NK-92 treated with Interleukin-12 subunit alpha and Interleukin-12 subunit beta, amount 100 ng/mL, for 24 hours (cell line): ENCODE measurements around the gene SH3BP2.

ENCODE experiments used
- DNase-seq: peaks from one replicate; lab custom pipeline; 2025; lab: John Stamatoyannopoulos, UW

Gene SH3BP2

DNA sequence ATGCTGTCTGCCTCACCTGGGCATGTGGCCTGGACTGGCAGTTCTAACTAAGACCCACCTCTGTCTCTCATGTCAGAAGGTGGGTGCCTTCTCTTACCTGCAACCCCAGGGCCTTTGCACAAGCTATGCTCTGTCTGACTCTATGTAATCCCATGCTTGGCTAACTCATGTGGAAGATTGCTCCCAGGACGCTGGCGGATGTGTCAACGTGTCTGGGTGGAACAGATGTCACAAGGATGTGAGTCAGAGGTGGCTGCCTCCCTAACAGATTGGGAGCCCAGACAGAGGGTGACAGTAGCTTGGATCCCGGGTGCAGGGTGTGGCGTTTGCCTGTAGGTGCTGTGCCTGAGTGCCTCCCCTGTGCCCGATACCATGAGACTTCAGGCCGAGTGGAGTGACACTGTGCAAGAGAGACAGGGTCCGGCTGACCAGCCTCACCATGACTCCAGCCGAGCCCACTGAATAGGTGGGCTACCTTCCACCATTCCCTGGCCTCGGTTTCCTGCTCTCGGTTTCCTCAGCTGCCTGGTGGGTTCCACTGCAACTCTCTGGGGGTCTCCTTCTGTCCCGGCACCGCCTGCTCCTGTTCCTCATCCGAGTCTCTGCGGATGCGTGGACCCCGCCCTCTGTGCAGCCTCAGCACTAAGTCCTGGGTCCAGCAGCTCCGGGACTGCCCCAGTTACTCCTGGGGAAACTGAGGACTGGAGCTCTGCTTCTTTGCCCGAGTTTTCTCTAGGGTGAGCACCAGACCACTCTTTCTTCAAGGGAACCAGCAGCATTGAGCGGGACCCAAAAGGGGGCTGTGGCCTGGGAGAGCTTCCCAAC, 11.0 kb downstream of the SH3BP2 start:
- no peak for DNase-seq

DNA sequence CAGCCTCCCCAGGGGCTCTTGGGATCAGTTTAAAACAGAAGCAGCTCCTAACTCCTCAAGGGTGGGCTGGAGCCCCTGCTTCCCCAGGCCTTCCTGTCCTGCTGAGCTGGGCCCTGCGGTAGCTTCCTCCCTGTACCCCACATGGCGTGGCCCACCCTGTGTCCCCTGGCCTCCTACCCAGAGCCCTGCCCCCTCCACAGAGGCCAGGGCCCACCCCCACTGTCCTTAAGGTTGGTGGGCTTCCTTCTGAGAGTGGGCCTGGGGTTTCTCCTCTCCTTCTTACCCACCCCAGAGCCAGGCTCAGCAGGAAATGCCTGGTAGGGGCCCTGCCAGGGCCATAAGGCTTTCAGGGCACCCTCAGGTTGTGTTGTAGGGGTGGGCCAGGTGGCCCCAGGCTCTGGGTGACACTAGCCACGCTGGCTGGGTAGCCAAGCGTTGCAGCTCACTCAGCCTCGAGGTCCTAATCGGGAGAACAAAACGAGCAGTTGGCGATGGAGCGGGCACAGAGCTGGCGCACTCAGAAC, 11.6 kb downstream of the SH3BP2 start:
- no peak for DNase-seq

DNA sequence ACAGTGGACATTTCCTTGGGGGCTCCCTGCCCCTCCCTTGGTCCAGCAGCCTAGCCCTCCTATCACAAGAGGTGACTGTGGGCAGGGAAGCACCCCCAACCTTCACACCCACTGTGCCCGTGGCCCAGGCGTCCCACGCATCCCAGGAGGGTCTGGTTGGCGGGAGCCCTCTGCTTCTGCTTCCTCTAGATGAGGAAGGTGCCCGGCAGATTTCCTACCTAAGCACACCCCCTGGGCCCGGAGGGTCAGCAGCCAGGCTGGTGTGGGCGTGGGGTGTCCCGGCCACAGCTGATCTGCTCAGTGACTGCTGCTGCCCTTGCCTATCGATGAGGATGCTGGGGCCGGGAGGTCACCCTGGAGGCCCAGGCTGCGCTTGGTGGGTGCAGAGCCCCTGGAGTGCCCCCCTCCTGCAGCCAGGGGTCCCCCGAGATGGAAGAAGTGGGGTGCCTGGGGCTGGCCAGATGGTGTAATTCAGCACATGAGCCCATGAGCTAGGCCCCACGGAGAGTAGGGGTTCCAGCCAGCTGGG, 12.2 kb downstream of the SH3BP2 start:
- no peak for DNase-seq

DNA sequence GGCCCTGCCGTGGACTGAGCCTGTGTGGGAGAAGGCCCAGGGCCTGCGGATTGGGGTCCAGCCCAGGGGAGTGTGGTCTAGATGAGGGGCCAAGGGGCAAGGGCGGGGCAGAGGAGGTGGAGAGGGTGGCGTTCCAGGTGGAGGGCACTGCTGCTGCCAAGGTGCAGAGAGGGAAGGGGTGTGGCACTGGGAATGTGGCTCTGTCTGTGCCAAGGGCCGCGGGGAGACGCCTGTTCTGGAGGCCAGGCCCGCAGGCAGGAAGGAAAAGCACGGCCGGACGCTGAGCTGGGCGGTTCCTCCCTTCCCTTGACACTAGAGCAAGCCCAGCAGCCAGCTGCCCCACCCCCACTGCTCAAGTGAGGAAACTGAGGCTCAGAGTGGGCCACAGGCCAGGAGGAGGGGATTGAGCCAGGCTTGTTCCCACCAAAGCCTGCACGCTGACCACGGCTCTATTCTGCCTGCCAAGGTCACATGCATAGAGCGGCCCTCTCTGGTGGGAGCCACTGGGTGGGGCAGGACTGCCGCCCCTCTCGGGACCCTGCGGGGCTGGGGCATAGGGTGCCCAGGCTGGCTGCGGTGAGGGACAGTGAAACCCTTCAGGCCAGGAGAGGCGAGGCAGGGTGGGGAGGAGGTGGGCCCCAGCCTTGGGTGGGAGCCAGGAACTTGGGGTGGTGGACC, 13.0 kb downstream of the SH3BP2 start:
- no peak for DNase-seq

DNA sequence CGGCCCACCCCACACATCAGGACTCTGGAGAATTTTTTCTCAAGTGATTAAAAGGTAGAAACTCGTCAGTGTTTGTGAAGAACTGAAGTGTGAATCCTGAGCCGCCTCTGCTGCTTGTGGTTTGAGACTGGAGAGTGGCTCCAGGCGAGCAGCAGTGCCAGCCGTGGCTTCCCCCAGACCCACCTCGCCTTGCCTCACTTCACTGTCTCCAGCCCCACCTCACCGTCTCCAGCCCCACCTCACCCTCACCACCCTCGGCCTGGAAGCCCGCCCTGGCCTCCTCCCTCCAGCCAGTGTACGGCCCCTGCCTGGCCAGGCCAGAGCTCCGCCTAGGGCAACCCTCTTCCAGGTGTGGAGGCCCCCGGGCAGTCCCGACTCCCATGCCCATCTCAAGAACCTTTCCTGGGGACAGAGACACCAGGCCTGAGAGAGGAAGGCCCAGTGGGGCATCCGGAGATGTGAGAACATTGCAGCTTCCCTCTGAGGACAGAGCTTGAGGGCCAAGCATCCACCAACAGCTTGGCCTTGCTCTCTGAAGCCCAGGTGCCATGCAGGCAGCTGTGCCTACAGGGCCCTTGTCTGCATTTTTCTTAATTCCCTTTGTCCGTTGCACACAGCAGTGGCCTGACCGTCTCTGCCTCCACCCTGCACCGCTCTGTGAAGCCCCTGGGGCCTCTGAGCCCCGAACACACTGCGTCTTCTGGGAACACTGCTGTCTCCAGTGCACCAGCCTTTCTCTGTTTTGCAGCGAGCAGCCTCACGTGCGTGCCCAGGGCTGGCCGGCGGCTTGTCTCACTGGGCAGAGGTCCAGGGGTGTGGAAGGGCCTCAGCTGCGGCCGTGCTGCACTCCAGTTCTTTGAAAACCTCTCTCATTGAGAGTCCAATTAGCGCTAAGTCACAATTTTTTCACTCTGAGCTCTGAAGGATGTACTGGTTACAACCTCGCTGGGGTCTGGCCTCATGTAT, 13.8 kb downstream of the SH3BP2 start:
- DNase-seq, result no peak

DNA sequence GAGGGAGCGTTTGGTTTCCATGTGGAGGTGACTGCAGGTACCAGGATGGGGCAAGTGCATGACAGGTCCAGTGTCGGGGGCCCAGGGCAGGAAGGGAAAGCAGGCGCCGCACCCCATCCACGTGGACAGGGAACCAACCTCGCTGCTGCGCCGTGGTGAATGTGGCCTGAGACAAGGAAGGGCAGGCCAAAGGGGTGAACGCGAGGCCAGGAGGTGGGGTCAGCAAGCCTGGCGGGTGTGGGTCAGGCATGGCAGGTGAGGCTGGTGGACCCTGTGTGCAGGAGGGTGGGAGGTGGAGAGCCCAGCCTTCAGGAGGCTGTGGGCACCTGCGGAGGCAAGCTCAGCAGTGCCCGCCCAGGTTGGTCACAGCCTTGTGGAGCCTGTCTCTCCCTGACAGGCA, 14.7 kb downstream of the SH3BP2 start:
- DNase-seq, result no peak

DNA sequence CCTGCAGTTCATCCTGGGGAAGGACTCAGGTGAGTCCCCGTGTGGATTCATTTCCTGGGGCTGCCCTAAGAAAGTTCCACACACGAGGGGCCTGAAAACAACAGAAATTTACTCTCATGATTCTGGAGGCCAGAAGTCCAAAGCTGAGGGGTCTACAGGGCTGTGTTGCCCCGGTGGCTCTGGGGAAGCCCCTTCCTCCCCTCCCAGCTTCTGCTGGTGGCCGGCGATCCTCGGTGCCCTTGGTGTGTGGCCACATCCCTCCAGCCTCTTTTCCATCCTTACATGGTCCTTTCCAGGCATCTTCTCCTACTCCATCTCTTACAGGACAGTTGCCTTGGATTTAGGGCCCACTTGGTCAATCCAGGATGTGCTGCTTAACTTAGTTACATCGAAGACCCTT, 15.1 kb downstream of the SH3BP2 start:
- DNase-seq, result no peak

DNA sequence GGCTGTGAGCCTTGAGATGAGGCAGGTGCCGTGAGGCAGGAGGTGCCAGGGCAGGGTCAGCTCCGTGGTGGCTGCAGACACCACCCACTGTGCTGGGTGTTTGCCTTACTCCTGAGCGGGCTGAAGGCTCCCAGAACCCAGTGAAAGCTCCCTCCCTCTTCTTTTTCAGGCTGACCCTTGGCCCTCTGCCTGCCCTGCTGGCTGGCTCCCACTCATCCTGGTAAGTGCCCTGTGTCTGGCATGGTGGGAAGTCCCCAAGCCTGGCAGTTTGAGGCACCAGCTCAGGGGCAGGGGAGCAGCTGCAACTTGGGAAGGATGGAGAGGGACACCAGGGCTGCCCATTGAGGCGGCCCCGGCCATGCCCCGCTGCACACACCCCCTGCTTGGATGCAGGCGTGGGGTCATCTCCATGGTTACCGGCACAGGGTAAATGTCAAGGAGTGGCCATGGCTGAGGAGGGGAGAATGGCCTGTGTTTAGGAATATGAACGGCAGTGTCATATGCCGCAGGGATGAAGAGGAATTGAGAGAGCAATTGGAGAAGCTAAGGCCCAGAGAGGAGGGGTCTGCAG, 16.8 kb downstream of the SH3BP2 start:
- DNase-seq, result no peak

DNA sequence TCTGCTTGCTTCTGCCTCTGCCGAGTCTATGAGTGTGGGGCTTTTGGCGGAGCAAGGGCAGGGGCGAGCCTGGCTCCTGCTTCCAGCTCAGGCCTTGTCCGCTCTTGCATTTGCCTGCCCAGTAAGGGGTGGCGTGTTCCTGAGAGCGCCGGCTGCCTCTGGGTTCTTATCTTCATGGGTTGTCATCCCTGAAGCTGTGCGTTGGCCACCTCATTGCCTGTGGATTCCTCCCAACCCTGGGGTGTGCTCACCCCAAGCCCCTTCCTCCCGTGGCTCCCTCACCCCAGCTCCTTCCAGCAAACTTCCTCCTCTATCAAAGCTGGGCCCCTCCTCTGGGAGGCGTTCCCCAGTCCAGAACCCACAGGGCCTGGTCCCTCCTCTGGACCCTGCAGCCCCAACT, 17.5 kb downstream of the SH3BP2 start:
- DNase-seq, result no peak

DNA sequence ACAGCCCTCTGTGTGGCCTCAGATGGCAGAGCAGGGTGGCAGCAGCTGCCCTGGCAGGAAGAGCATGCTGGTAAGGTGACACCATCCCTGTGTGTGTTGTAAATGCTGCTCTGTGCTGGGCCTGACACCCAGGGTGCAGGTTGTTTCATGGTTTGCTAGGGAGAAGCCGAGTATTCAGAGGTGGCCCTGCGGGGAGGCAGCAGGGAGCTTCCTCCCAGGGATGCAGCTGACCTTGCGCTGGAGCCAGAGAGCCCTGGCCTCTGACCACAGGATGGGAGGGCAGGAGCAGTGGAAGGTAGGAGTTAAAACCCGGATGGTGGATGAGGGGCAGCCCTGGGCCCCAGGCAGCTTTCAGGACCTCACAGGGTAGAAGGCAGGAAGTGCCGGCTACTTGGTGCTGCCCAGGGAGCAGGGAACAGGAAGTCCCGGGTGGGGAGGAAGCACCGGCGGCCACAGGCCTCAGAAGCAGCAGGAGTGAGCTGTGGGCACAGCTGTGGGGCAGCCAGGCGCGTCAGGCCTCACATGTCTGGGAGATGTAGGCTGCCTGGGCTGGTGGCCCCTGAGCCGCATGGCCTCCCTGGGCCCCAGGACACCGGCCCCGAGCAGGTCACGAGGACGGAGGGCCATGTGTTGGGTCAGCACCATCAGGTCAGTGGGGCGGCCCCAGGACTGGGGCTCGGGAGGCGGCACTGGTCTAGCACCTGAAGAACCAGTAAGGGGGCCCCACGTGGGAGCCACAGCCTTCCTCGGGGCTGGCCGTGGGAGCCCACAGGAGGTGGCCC, 19.1 kb downstream of the SH3BP2 start:
- peak; percentile 80 for DNase-seq

DNA sequence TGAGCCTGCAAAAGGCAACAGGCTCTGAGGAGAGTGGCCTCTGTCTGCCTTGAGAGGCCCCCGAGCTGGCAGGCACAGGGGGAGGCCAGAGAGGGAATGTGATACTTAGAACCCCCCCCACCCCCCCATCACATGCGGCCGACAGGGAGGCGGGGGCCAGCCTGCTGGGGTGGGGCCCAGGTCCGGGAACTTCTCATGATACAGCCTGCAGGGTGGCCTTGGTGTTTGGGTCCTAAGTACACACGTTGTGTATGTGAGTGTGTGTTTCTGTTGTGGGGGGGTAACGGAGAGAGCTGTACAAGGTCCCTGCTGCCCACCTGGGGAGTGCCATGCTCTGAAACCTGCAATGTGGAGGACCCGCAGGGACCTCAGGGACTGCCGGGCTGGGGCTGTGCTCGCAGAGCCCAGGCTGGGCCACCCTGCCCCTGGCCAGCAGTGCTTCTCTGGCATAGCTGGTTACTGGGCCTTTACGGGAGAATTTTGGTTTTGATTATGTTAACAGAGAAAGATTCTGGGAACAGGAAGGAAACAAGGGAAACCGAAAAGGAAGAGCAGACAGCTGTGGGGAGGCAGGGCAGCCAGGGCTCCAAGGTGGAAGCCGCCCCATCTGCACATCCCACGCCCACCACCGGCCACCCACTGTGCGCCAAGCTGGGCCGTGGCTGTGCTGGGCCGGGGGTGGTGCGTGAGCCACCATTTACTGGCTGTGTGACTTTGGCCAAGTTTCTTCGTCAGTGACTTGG, 19.9 kb downstream of the SH3BP2 start:
- no peak for DNase-seq

DNA sequence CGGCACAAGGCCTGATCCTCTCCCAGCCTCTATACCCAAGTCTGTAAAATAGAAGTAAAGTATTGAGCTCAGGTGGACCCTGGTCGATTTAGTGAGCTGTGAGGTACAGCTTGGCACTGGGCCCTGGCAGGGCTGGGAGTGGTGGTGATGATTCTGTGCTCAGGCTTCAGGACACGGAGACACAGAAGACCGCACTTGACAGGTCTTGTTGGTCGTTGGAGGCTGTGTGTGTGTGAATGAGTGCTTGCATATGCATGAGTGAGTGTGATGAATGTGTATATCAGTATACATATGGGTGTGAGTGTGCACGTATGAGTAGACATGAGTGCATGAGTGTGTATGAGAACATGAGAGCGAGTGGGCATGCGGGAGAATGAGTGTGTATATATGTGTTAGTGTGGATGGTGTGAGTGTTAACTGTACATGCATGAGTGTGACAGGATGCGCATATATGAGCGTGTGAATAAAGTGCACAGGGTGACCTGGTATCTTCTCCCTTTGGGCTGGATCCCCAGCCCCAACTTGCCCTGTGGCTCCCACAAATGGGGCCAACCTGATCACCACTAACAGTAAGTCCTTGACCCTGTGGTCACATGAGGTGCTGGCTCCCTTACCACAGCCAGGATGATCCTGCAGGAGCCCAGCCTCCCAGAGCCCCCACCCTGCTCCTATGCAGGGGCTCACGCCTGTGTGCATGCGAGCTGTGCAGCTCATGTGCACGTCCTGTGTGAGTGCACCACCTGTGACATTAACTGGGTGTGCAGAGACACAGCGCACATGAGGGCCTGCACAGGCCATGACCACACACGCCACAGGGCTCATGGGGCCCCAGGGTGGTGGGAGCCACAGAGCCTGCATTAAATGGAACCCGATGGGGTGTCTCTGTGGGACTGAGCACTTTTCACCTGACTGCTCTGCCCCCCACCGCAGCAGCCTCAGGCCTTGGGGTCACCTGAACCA, 20.8 kb downstream of the SH3BP2 start:
- peak; percentile 44 for DNase-seq

DNA sequence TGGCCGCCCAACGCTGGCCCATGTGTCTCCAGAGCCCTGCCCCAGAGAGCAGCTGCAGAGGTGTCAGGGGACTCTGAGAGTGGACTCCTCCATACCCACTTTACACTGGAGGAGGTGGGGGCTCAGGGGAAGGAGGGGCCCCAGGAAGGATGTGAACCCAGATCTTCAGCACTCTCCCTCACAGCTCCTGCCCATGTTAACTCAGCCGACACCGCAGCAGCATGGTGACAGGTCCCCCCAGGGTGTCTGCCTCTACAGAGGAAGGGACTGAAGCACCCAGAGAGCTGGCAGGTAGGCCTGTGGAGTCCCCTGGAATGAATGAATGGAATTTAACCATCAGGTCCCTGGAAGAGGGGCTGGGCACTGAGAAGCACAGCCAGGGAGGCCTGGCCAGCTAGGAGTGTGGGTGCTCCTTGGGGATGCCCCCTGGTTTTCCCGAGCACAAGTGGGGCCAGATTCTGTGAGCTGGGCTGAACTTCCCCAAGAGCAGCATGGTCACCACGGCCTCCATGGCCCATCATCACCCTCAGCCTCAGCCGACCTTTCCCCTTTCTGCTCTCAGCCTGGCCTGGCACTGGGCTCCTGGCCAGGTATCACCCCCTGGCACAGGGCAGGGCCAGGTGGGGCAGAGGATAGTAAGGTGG, 21.9 kb downstream of the SH3BP2 start:
- DNase-seq, result no peak

DNA sequence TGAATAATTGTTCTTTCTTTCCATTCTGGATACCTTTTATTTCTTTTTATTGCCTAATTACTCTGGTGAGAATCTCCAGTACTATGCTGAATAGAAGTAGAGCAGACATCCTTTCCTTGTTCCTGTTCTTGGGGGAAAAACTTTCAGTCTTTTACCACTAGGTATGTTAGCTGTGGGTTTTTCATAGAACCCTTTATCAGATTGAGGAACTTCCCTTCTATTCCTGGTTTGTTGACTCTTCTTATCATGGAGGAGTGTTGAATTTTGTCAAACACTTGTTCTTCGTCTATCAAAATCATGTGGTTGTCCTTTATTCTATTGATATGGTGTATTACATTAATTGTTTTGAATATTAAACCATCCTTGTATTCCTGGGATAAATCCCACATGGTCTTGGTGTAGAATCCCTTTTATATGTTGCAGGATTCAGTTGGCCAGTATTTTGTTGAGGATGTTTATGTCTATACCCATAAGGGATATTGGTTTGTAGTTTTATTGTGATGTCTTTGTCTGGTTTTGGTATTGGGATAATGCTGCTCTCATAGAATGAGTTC, 23.6 kb downstream of the SH3BP2 start:
- no peak for DNase-seq

DNA sequence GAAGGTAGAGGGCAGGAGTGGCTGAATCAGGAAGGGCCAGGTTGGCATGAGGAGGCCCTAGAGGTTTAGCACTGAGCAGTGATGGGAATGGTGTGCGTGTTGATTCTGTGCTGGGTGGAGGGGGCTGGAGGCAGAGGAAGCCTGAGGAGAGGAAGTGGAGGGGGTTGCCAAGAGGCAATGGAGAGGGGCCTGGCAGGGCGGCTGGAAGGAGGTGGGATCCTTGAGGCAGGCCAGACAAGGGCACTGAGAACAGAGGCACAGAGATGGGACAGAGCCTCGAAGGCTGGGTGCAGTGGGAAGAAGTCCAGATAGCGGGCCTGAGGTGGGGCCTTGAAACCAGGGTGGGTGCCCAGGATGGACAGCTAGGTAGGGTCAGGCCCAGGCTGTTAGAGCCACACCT, 24.3 kb downstream of the SH3BP2 start:
- DNase-seq, result no peak

DNA sequence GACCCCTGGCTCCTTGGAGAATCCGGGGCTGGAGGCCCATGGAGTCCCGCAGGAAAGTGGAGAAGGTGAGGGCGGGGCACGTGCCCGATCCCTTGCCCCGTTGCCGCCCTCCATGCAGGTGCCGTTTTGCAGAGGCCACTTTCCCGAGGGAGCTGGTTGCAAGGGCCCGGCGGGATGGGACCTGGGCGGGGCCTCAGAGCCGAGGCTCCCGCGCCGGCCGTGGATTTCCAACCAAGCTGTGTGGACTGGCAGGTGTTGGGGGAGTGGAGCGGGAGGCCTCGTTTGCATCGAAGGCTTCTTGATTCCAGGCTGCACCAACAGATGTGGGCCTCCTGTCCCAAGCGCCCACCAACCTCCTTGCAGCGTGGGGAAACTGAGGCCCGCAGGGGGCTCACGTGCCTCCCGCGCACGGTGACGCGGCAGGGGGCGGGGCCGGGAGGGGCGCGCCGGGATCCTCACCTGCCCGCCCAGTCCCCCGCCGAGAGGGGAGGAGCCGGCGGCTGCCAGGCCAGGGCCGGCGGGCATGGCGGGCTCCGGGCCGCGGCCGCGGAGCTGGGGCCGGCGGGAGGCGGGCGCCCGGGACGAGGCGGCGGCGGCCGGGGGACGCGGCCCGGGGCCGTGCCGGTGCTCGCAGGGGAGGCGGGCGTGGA, 24.9 kb downstream of the SH3BP2 start:
- no peak for DNase-seq

DNA sequence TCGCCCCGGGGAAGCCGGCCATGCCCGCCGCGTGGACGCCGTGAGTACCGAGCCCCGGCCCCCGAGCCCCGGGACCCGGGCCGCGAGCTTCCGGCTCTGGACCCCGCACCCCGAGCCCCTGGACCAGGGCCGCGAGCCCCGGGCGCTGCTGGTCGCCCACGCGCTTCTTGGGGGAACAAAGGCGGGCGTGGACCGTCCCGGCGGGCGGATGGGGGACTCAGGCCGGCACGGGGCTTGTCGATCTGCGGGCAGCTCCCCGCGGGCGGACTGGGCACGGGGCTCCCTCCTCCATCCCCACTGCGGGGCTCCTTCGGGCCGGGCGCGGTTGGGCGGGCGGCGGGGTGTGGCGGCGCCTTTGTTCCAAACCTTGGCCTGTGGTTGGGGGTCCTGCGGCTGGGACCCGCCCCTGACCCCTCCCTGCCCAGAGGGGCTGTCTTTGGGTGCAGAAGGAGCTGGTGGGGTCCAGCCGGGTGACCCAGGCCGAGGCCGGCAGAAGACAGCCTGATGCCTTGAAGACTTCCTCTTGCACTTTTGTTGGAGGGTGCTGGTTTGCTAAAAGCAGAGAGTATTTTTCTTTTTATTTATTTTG, 25.6 kb downstream of the SH3BP2 start:
- DNase-seq, result no peak
